IMR-90 (cell line): ENCODE data around the gene FAM117B. TPM values are rescaled to one million over a fixed set of nuclear protein-coding genes. Genes with fewer than 3 reads are reported as not detected.

ENCODE experiments used
- ATAC-seq: fragments of 200-7000 bp; cut with Tn5 transposase; 2 replicates; pipeline ENCODE4 v1.9.1; 2020; ENCODE audit warnings: low read depth, mild to moderate bottlenecking, moderate library complexity
- BruUV-seq: library from RNA; stranded (reverse); fragments of 400-500 nt; replicated peaks from 2 replicates; lab custom pipeline; 2021; lab: Mats Ljungman, UMichigan
- CTCF ChIA-PET: fragments of 300-600 bp; formaldehyde crosslinking; extraction: SDS; loops from one replicate; lab custom pipeline; 2021; ENCODE audit warnings: antibody characterized with exemption; lab: Yijun Ruan, JAX
- POLR2A ChIA-PET: fragments of 300-600 bp; sonication (Branson Sonifier 250); formaldehyde crosslinking; loops from one replicate; lab custom pipeline; 2022; ENCODE audit warnings: antibody characterized with exemption; ENCODE audit not compliant: unreplicated experiment; lab: Charles Lee
- DNase-seq: peaks from one replicate; pipeline ENCODE4 v3.0.0; 2013
- H2AFZ ChIP-seq: replicated peaks from 2 replicates; pipeline ENCODE3; 2013; ENCODE audit warnings: low read length, mild to moderate bottlenecking; ENCODE audit not compliant: poor library complexity
- H2AK5ac ChIP-seq: 2 replicates; pipeline ENCODE4 v1.6.1; 2013; ENCODE audit warnings: low read depth, low read length, inconsistent platforms
- H2AK9ac ChIP-seq: replicated peaks from 2 replicates; pipeline ENCODE3; 2013; ENCODE audit warnings: mild to moderate bottlenecking, low read depth, low read length, moderate library complexity; ENCODE audit not compliant: poor library complexity
- H2BK120ac ChIP-seq: 2 replicates; pipeline ENCODE4 v1.6.1; 2013; ENCODE audit warnings: low read depth, low read length, inconsistent platforms
- H2BK15ac ChIP-seq: 3 replicates; pipeline ENCODE4 v1.6.1; 2013; ENCODE audit warnings: low read depth, low read length, inconsistent platforms
- H2BK20ac ChIP-seq: 2 replicates; pipeline ENCODE4 v1.6.1; 2013; ENCODE audit warnings: low read depth, mild to moderate bottlenecking, inconsistent platforms, low read length, moderate library complexity
- H2BK5ac ChIP-seq: 2 replicates; pipeline ENCODE4 v1.6.1; 2013; ENCODE audit warnings: mild to moderate bottlenecking, low read depth, low read length, inconsistent platforms; ENCODE audit not compliant: poor library complexity, severe bottlenecking
- H3K14ac ChIP-seq: replicated peaks from 2 replicates; pipeline ENCODE4 v1.6.1; 2013; ENCODE audit warnings: low read depth, low read length, inconsistent platforms
- H3K18ac ChIP-seq: 2 replicates; pipeline ENCODE4 v1.6.1; 2013; ENCODE audit warnings: low read depth, low read length, control low read depth
- H3K23ac ChIP-seq: 2 replicates; pipeline ENCODE4 v1.6.1; 2013; ENCODE audit warnings: low read depth, low read length, inconsistent platforms
- H3K27ac ChIP-seq: 2 replicates; pipeline ENCODE4 v1.5.1; 2013; ENCODE audit warnings: mild to moderate bottlenecking, control low read depth, low read length; ENCODE audit not compliant: insufficient read depth
- H3K27me3 ChIP-seq: 2 replicates; pipeline ENCODE4 v1.6.1; 2013; ENCODE audit warnings: low read length; ENCODE audit not compliant: control insufficient read depth, insufficient read depth
- H3K36me3 ChIP-seq: 2 replicates; pipeline ENCODE4 v1.6.1; 2013; ENCODE audit warnings: low read length, mixed read lengths; ENCODE audit not compliant: control insufficient read depth, insufficient read depth
- H3K4ac ChIP-seq: 2 replicates; pipeline ENCODE4 v1.6.1; 2013; ENCODE audit warnings: low read depth, low read length, inconsistent platforms
- H3K4me1 ChIP-seq: 2 replicates; pipeline ENCODE4 v1.6.1; 2013; ENCODE audit warnings: low read length, mixed read lengths; ENCODE audit not compliant: control insufficient read depth, insufficient read depth
- H3K4me2 ChIP-seq: 2 replicates; pipeline ENCODE4 v1.6.1; 2013; ENCODE audit warnings: low read depth, mild to moderate bottlenecking, control low read depth, low read length, moderate library complexity
- H3K4me3 ChIP-seq: 2 replicates; pipeline ENCODE4 v1.5.1; 2013; ENCODE audit warnings: low read depth, mild to moderate bottlenecking, control low read depth, low read length, moderate library complexity; ENCODE audit not compliant: insufficient read depth
- H3K56ac ChIP-seq: 2 replicates; pipeline ENCODE4 v1.6.1; 2013; ENCODE audit warnings: low read length, inconsistent platforms; ENCODE audit not compliant: insufficient read depth; ENCODE audit errors: extremely low read depth
- H3K79me1 ChIP-seq, 2 experiments: 2 replicates each; pipeline ENCODE4 v1.6.1; 2013; ENCODE audit warnings: low read length in 2 of 2, inconsistent platforms in 1 of 2, low read depth in 1 of 2
- H3K9ac ChIP-seq: 2 replicates; pipeline ENCODE4 v1.6.1; 2013; ENCODE audit warnings: low read depth, low read length, control low read depth
- H3K9me1 ChIP-seq: 2 replicates; pipeline ENCODE4 v1.6.1; 2013; ENCODE audit warnings: low read length, inconsistent platforms; ENCODE audit not compliant: insufficient read depth
- H3K9me3 ChIP-seq: 2 replicates; pipeline ENCODE4 v1.6.1; 2013; ENCODE audit warnings: low read length; ENCODE audit not compliant: control insufficient read depth, insufficient read depth
- H4K20me1 ChIP-seq: 2 replicates; pipeline ENCODE4 v1.6.1; 2013; ENCODE audit warnings: low read length, inconsistent platforms; ENCODE audit not compliant: insufficient read depth
- H4K5ac ChIP-seq: 2 replicates; pipeline ENCODE4 v1.6.1; 2013; ENCODE audit warnings: mild to moderate bottlenecking, low read depth, low read length, control low read depth
- H4K8ac ChIP-seq, 2 experiments: 2 replicates each; pipeline ENCODE4 v1.6.1; 2013; ENCODE audit warnings: low read depth in 2 of 2, low read length in 2 of 2, control low read depth in 1 of 2, inconsistent platforms in 1 of 2
- H4K91ac ChIP-seq: 2 replicates; pipeline ENCODE4 v1.6.1; 2013; ENCODE audit warnings: low read depth, low read length, inconsistent platforms; ENCODE audit not compliant: insufficient read depth
- BHLHE40 ChIP-seq: fragments of 150-350 bp; IDR thresholded peaks from 2 replicates; pipeline ENCODE4 v1.6.1; 2016; ENCODE audit warnings: mild to moderate bottlenecking, low read depth, low read length
- CEBPB ChIP-seq: IDR thresholded peaks from 2 replicates; pipeline ENCODE4 v1.6.1; 2012; ENCODE audit warnings: low read depth, low read length, improper control_type of control experiment
- CHD1 ChIP-seq: IDR thresholded peaks from 2 replicates; pipeline ENCODE4 v1.6.1; 2012; ENCODE audit warnings: low read depth, low read length, improper control_type of control experiment
- NFE2L2 ChIP-seq: fragments of 150-350 bp; IDR thresholded peaks from 2 replicates; pipeline ENCODE4 v1.6.1; 2016; ENCODE audit warnings: low read depth, mild to moderate bottlenecking, low read length
- POLR2A ChIP-seq: IDR thresholded peaks from 2 replicates; pipeline ENCODE4 v1.6.1; 2012; ENCODE audit warnings: mild to moderate bottlenecking, low read depth, low read length
- RCOR1 ChIP-seq: IDR thresholded peaks from 2 replicates; pipeline ENCODE4 v1.6.1; 2012; ENCODE audit warnings: mild to moderate bottlenecking, low read length, improper control_type of control experiment; ENCODE audit not compliant: insufficient replicate concordance
- SMC3 ChIP-seq: fragments of 150-350 bp; IDR thresholded peaks from 2 replicates; pipeline ENCODE4 v1.6.1; 2016; ENCODE audit warnings: low read depth, mild to moderate bottlenecking, antibody characterized with exemption, low read length, moderate library complexity
- WGBS, 2 experiments: methylation state at CpG; one replicate each; pipeline versions ENCODE4 v1.1.5 to v1.1.7; 2013; ENCODE audit warnings: missing lambda C conversion rate in 2 of 2; ENCODE audit not compliant: insufficient read length in 1 of 2; ENCODE audit errors: extremely low coverage in 2 of 2; 5-methylcytosine and 5-hydroxymethylcytosine counted together
- dilution Hi-C: fragments of 300-500 bp; cut with HindIII; formaldehyde crosslinking; loops from one replicate; pipeline ENCODE4 v1.14.3; 2018; ENCODE audit warnings: low sequenced_read_pairs; ENCODE audit not compliant: unreplicated experiment
- in situ Hi-C: fragments of 300-500 bp; cut with MboI; formaldehyde crosslinking; loops from 3 replicates; pipeline ENCODE4 v1.14.3; 2019; ENCODE audit warnings: low sequenced_read_pairs, inconsistent platforms, mixed read lengths
- intact Hi-C: fragments of 100-400 bp; cut with micrococcal nuclease; formaldehyde crosslinking; loops from 2 replicates; pipeline ENCODE4 v1.10.0; 2022
- polyA plus RNA-seq, 3 experiments: library from polyadenylated mRNA; depleted of rRNA; stranded (reverse); fragments of >200 nt; gene quantifications; 2 replicates each; pipeline ENCODE4 v1.2.3, GENCODE V29; 2012; ENCODE audit warnings: low replicate concordance in 1 of 3
- total RNA-seq: library from RNA; depleted of rRNA; stranded (reverse); fragments of >200 nt; gene quantifications from 2 replicates; pipeline ENCODE4 v1.2.3, GENCODE V29; 2012

Gene FAM117B
- total and polyA plus RNA-seq, 2 of the 4 experiments (the other 2 are of a cell fraction) = 0.54 to 0.79 TPM

DNA sequence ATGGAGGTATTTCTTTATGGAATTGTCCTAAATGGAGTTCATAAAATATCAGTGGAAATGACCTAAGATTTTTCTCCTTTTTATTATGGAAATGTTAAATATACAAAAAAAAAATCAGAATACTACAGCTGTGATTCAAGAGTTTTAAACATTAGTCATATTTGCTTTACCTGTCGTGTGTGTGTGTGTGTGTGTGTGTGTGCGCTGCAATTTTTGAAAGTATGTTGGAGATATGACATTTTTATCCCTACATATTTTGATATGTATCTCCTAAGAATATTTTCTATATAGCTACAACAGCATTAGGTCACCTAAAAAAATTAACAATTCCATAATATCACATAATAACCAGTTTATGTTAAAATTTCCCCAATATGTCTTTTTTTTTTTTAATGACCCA, 85.5 kb downstream of the FAM117B start:
- H2BK15ac ChIP-seq = no peak overlapping the region
- ATAC-seq (no peak), DNase-seq (no peak)
- H3K14ac ChIP-seq = no peak overlapping the region
- H3K27ac ChIP-seq = no peak overlapping the region
- no peak overlapping the region for H2AK9ac ChIP-seq
- POLR2A ChIA-PET = interaction anchor here (0.6 kb wide), 1 partner anchor 118 kb away, joined by 4 read pairs; no protein-coding TSS in a partner anchor
- H3K4me2 ChIP-seq = no peak overlapping the region
- H2BK120ac ChIP-seq = no peak overlapping the region
- H3K18ac ChIP-seq = no peak overlapping the region
- no peak for TF ChIP-seq POLR2A
- no peak for TF ChIP-seq BHLHE40
- no peak for TF ChIP-seq NFE2L2
- no peak for TF ChIP-seq SMC3
- TF ChIP-seq CEBPB = no peak
- no peak for TF ChIP-seq CHD1
- no peak for TF ChIP-seq RCOR1
- intact Hi-C loops (no loop called here), in situ Hi-C loops (no loop called here), dilution Hi-C loops (no loop called here)
- no peak overlapping the region for H2BK20ac ChIP-seq
- no peak overlapping the region for H3K4ac ChIP-seq
- no peak overlapping the region for H3K4me3 ChIP-seq
- 0 out of 2 replicates have a peak, but pooled peaks cover 3% of the 10 kb centered on the region for H3K36me3 ChIP-seq
- H3K9me1 ChIP-seq = no peaks in the 10 kb centered on the region; the same call in 1 of the 2 replicates
- no CpG with 5 or more reads among the region's 2 CpGs for WGBS, 2 experiments
- BruUV-seq = no TSS peak
- H4K8ac ChIP-seq = no peak overlapping the region
- CTCF ChIA-PET = interaction anchor here (0.6 kb wide), 1 partner anchor 80 kb away, joined by 3 read pairs; no protein-coding TSS in a partner anchor
- no peaks in the 10 kb centered on the region for H3K79me1 ChIP-seq
- no peak overlapping the region for H2AFZ ChIP-seq
- H2BK5ac ChIP-seq = no peak overlapping the region
- no peak overlapping the region for H2AK5ac ChIP-seq
- no peaks in the 10 kb centered on the region for H3K27me3 ChIP-seq
- H3K56ac ChIP-seq = no peak overlapping the region
- H3K23ac ChIP-seq = no peak overlapping the region
- H3K9ac ChIP-seq = no peak overlapping the region
- no peak overlapping the region for H4K91ac ChIP-seq
- H3K9me3 ChIP-seq = peaks cover 9% of the 10 kb centered on the region
- H3K4me1 ChIP-seq = peaks cover 3% of the 10 kb centered on the region; the same call in 1 of the 2 replicates
- H4K5ac ChIP-seq = no peak overlapping the region
- H4K20me1 ChIP-seq = no peaks in the 10 kb centered on the region
